Activated CD4-positive, alpha-beta memory T cell treated with anti-CD3 and anti-CD28 coated beads, Interleukin-2, amount 10 ng/mL, durations not matched to agents 7 days and 5 days (primary cell): ENCODE data around the gene DMBT1. TPM values are rescaled to one million over a fixed set of nuclear protein-coding genes. Genes with fewer than 3 reads are reported as not detected.
"Not testable (repeated sequence)": the region's sequence is repeated elsewhere in the genome, so short reads cannot be mapped to it uniquely, and the experiment has no call there.

Source experiments
- CTCF ChIA-PET: fragments of 350-600 bp; sonication (Branson Sonifier 250); formaldehyde crosslinking; loops from one replicate; lab custom pipeline; 2021; ENCODE audit warnings: antibody characterized with exemption, inconsistent platforms; lab: Charles Lee
- POLR2A ChIA-PET: fragments of 350-600 bp; sonication (Branson Sonifier 250); formaldehyde crosslinking; loops from one replicate; lab custom pipeline; 2021; ENCODE audit warnings: antibody characterized with exemption; lab: Charles Lee
- DNase-seq: peaks from one replicate; pipeline ENCODE4 v3.0.0-alpha.2; 2020
- H3K27ac Mint-ChIP-seq: one replicate; pipeline ENCODE4 v1.8.0; 2021; ENCODE audit warnings: mild to moderate bottlenecking, mixed read lengths
- H3K27me3 Mint-ChIP-seq: one replicate; pipeline ENCODE4 v1.8.0; 2021; ENCODE audit warnings: mixed read lengths
- H3K36me3 Mint-ChIP-seq: one replicate; pipeline ENCODE4 v1.8.0; 2021; ENCODE audit warnings: low read depth, mixed read lengths
- H3K4me1 Mint-ChIP-seq: one replicate; pipeline ENCODE4 v1.8.0; 2021; ENCODE audit warnings: mixed read lengths
- H3K4me3 Mint-ChIP-seq: one replicate; pipeline ENCODE4 v1.8.0; 2021; ENCODE audit warnings: mild to moderate bottlenecking, mixed read lengths
- H3K9me3 Mint-ChIP-seq: one replicate; pipeline ENCODE4 v1.8.0; 2021; ENCODE audit warnings: mixed read lengths
- total RNA-seq, 2 experiments: library from RNA; stranded (reverse); gene quantifications; one replicate each; pipeline ENCODE4 v1.2.3, GENCODE V29; 2021

DMBT1 gene
- total RNA-seq, 2 experiments from 2014 or later, result 0.05 TPM; not detected in 1

GRCh38 chr10:122617476-122618270 is 57.1 kb downstream of the DMBT1 start:
- H3K4me3 Mint-ChIP-seq, result no peak overlapping the region
- no peaks in the 10 kb centered on the region for H3K36me3 Mint-ChIP-seq
- no peaks in the 10 kb centered on the region for H3K4me1 Mint-ChIP-seq
- H3K27me3 Mint-ChIP-seq, result no peaks in the 10 kb centered on the region
- no peak overlapping the region for H3K27ac Mint-ChIP-seq
- no peaks in the 10 kb centered on the region for H3K9me3 Mint-ChIP-seq
- CTCF ChIA-PET, result no interaction called here
- POLR2A ChIA-PET, result no interaction called here
- no peak for DNase-seq

GRCh38 chr10:122618461-122619165 is 58.1 kb downstream of the DMBT1 start:
- Mint-ChIP-seq H3K9me3 (no peaks in the 10 kb centered on the region), H3K36me3 (no peaks in the 10 kb centered on the region), H3K27ac (no peak overlapping the region), H3K4me1 (no peaks in the 10 kb centered on the region), H3K27me3 (peaks cover 4% of the 10 kb centered on the region), H3K4me3 (no peak overlapping the region)
- DNase-seq, result no peak
- CTCF ChIA-PET, result no interaction called here
- POLR2A ChIA-PET, result no interaction called here

GRCh38 chr10:122620961-122621360 is 60.4 kb downstream of the DMBT1 start:
- H3K36me3 Mint-ChIP-seq, H3K9me3 Mint-ChIP-seq, H3K4me1 Mint-ChIP-seq, POLR2A ChIA-PET, H3K4me3 Mint-ChIP-seq, DNase-seq, H3K27me3 Mint-ChIP-seq, CTCF ChIA-PET, H3K27ac Mint-ChIP-seq: not testable (repeated sequence)

GRCh38 chr10:122624546-122624945 is 64.0 kb downstream of the DMBT1 start:
- POLR2A ChIA-PET, result no interaction called here
- CTCF ChIA-PET, result no interaction called here
- H3K4me1 Mint-ChIP-seq, result no peaks in the 10 kb centered on the region
- H3K9me3 Mint-ChIP-seq, result no peaks in the 10 kb centered on the region
- no peak overlapping the region for H3K4me3 Mint-ChIP-seq
- H3K36me3 Mint-ChIP-seq, result no peaks in the 10 kb centered on the region
- DNase-seq, result no peak
- H3K27me3 Mint-ChIP-seq, result peaks cover 8% of the 10 kb centered on the region
- H3K27ac Mint-ChIP-seq, result no peak overlapping the region

- no peak overlapping the region for H3K27ac Mint-ChIP-seq
- H3K9me3 Mint-ChIP-seq, result no peaks in the 10 kb centered on the region
- no peak for DNase-seq
- CTCF ChIA-PET, result no interaction called here
- no peak overlapping the region for H3K4me3 Mint-ChIP-seq
- POLR2A ChIA-PET, result no interaction called here
- peaks cover 6% of the 10 kb centered on the region for H3K27me3 Mint-ChIP-seq
- H3K36me3 Mint-ChIP-seq, result no peaks in the 10 kb centered on the region
- H3K4me1 Mint-ChIP-seq, result no peaks in the 10 kb centered on the region
These were observed 70.0 kb downstream of the DMBT1 start for GRCh38 chr10:122630526-122630925.

- Mint-ChIP-seq H3K27ac (no peak overlapping the region), H3K9me3 (no peaks in the 10 kb centered on the region), H3K4me1 (no peaks in the 10 kb centered on the region), H3K27me3 (peaks cover 2% of the 10 kb centered on the region), H3K4me3 (no peak overlapping the region), H3K36me3 (no peaks in the 10 kb centered on the region)
- no peak for DNase-seq
- ChIA-PET POLR2A (no interaction called here), CTCF (no interaction called here)
These were observed 71.5 kb downstream of the DMBT1 start for GRCh38 chr10:122632031-122632430.

- Mint-ChIP-seq H3K27me3 (peaks cover 2% of the 10 kb centered on the region), H3K4me1 (no peaks in the 10 kb centered on the region), H3K36me3 (no peaks in the 10 kb centered on the region), H3K4me3 (no peak overlapping the region), H3K9me3 (no peaks in the 10 kb centered on the region), H3K27ac (no peak overlapping the region)
- POLR2A ChIA-PET, result no interaction called here
- CTCF ChIA-PET, result no interaction called here
- DNase-seq, result no peak
These were observed 72.0 kb downstream of the DMBT1 start for GRCh38 chr10:122632576-122632975.

- Mint-ChIP-seq H3K36me3 (no peaks in the 10 kb centered on the region), H3K4me3 (no peak overlapping the region), H3K9me3 (no peaks in the 10 kb centered on the region), H3K27ac (no peak overlapping the region), H3K27me3 (peaks cover 2% of the 10 kb centered on the region), H3K4me1 (no peaks in the 10 kb centered on the region)
- POLR2A ChIA-PET, result no interaction called here
- DNase-seq, result no peak
- CTCF ChIA-PET, result no interaction called here
These were observed 76.4 kb downstream of the DMBT1 start for GRCh38 chr10:122636953-122637352.

- no peak for DNase-seq
- Mint-ChIP-seq H3K9me3 (no peaks in the 10 kb centered on the region), H3K4me1 (no peaks in the 10 kb centered on the region), H3K4me3 (no peak overlapping the region), H3K36me3 (no peaks in the 10 kb centered on the region), H3K27ac (no peak overlapping the region), H3K27me3 (peaks cover 2% of the 10 kb centered on the region)
- ChIA-PET POLR2A (no interaction called here), CTCF (interaction anchor here (1.0 kb wide), 1 partner anchor 13 kb away, joined by 3 read pairs; no protein-coding TSS in a partner anchor)
These were observed 76.8 kb downstream of the DMBT1 start for GRCh38 chr10:122637376-122637775.

- Mint-ChIP-seq H3K4me1 (no peaks in the 10 kb centered on the region), H3K27me3 (peaks cover 2% of the 10 kb centered on the region), H3K27ac (no peak overlapping the region), H3K9me3 (no peaks in the 10 kb centered on the region), H3K4me3 (no peak overlapping the region), H3K36me3 (no peaks in the 10 kb centered on the region)
- CTCF ChIA-PET, result interaction anchor here (1.0 kb wide), 1 partner anchor 12 kb away, joined by 3 read pairs; no protein-coding TSS in a partner anchor
- DNase-seq, result no peak
- POLR2A ChIA-PET, result no interaction called here
These were observed 77.6 kb downstream of the DMBT1 start for GRCh38 chr10:122638106-122638505.

GRCh38 chr10:122639801-122640200 is 79.2 kb downstream of the DMBT1 start:
- CTCF ChIA-PET, result no interaction called here
- Mint-ChIP-seq H3K4me1 (no peaks in the 10 kb centered on the region), H3K9me3 (no peaks in the 10 kb centered on the region), H3K27ac (no peak overlapping the region), H3K27me3 (peaks cover 3% of the 10 kb centered on the region), H3K36me3 (no peaks in the 10 kb centered on the region), H3K4me3 (no peak overlapping the region)
- DNase-seq, result no peak
- POLR2A ChIA-PET, result no interaction called here

- Mint-ChIP-seq H3K36me3 (no peaks in the 10 kb centered on the region), H3K27me3 (peaks cover 4% of the 10 kb centered on the region), H3K9me3 (no peaks in the 10 kb centered on the region), H3K4me1 (no peaks in the 10 kb centered on the region), H3K4me3 (no peak overlapping the region), H3K27ac (no peak overlapping the region)
- no peak for DNase-seq
- CTCF ChIA-PET, result no interaction called here
- POLR2A ChIA-PET, result interaction anchor here (0.6 kb wide), 1 partner anchor 1117 kb away, joined by 3 read pairs; no protein-coding TSS in a partner anchor
These were observed 80.4 kb downstream of the DMBT1 start for GRCh38 chr10:122640921-122641320.

GRCh38 chr10:122642726-122643605 is 82.4 kb downstream of the DMBT1 start:
- Mint-ChIP-seq H3K36me3 (no peaks in the 10 kb centered on the region), H3K4me3 (no peak overlapping the region), H3K27ac (no peak overlapping the region), H3K27me3 (peaks cover 4% of the 10 kb centered on the region), H3K9me3 (no peaks in the 10 kb centered on the region), H3K4me1 (no peaks in the 10 kb centered on the region)
- DNase-seq, result no peak
- CTCF ChIA-PET, result no interaction called here
- POLR2A ChIA-PET, result no interaction called here
